ENCODE results near the gene MS4A12. TPM values are rescaled to one million over a fixed set of nuclear protein-coding genes. Genes with fewer than 3 reads are reported as not detected.

MS4A12 gene
- total RNA-seq, 1 experiment from 2014 or later, result not detected

GRCh38 chr11:60457576-60457975 is 35.0 kb upstream of the MS4A12 start:
- ChIA-PET POLR2A (no interaction called here), CTCF (interaction anchor here (1.3 kb wide), 1 partner anchor 112 kb away, joined by 3 read pairs; no protein-coding TSS in a partner anchor)
- Mint-ChIP-seq H3K4me1 (peaks cover 2% of the 10 kb centered on the region; the same call in 1 of the 2 replicates), H3K36me3 (no peaks in the 10 kb centered on the region), H3K9me3 (no peaks in the 10 kb centered on the region), H3K4me3 (no peak overlapping the region), H3K27ac (no peak overlapping the region), H3K27me3 (ENCODE audit: low read depth) (no peaks in the 10 kb centered on the region; the same call in 1 of the 2 replicates)
- DNase-seq (ENCODE audit: low spot score), result no peak
- TF ChIP-seq CREM (CRISPR knock-in tag; IDR thresholded peaks at IDR 0.05) (no peak), STAT6 (CRISPR knock-in tag; conservative IDR thresholded peaks at IDR 0.05; ENCODE audit: low read depth) (no peak), RELA (CRISPR knock-in tag; IDR thresholded peaks at IDR 0.05; ENCODE audit: borderline replicate concordance) (no peak), HMGXB4 (CRISPR knock-in tag; IDR thresholded peaks at IDR 0.05) (no peak)
- TF ChIP-seq, protein P1, sequence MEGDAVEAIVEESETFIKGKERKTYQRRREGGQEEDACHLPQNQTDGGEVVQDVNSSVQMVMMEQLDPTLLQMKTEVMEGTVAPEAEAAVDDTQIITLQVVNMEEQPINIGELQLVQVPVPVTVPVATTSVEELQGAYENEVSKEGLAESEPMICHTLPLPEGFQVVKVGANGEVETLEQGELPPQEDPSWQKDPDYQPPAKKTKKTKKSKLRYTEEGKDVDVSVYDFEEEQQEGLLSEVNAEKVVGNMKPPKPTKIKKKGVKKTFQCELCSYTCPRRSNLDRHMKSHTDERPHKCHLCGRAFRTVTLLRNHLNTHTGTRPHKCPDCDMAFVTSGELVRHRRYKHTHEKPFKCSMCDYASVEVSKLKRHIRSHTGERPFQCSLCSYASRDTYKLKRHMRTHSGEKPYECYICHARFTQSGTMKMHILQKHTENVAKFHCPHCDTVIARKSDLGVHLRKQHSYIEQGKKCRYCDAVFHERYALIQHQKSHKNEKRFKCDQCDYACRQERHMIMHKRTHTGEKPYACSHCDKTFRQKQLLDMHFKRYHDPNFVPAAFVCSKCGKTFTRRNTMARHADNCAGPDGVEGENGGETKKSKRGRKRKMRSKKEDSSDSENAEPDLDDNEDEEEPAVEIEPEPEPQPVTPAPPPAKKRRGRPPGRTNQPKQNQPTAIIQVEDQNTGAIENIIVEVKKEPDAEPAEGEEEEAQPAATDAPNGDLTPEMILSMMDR (IDR thresholded peaks at IDR 0.05), result no peak
- TF ChIP-seq, protein P2, sequence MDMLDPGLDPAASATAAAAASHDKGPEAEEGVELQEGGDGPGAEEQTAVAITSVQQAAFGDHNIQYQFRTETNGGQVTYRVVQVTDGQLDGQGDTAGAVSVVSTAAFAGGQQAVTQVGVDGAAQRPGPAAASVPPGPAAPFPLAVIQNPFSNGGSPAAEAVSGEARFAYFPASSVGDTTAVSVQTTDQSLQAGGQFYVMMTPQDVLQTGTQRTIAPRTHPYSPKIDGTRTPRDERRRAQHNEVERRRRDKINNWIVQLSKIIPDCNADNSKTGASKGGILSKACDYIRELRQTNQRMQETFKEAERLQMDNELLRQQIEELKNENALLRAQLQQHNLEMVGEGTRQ (CRISPR knock-in tag; IDR thresholded peaks at IDR 0.05), result no peak
- no peak for ATAC-seq

DNA sequence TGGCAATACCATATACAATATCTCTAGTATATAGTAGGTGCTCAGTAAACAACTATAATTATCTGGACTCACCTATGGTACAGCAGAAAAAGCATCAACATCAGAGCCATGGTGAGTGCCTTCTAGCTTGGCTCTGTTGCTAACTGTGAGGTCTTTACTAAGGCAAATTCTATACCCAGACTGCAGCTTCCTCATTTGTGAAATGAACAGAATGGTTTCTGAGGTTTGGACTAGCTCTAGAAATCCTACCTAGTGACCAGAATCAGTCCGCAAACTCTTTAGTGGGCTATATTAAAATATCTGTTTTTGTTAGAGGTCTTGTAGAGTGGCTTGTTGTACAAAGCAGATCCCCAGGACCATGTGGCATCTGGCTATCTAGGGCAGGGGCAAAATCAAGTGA is 33.2 kb upstream of the MS4A12 start:
- ATAC-seq, result no peak
- TF ChIP-seq ESRRA (CRISPR knock-in tag; IDR thresholded peaks at IDR 0.05; ENCODE audit: borderline replicate concordance) (no peak), EMX1 (CRISPR knock-in tag; IDR thresholded peaks at IDR 0.05) (no peak), JUN (CRISPR knock-in tag; IDR thresholded peaks at IDR 0.05) (no peak), ETV6 (CRISPR knock-in tag; IDR thresholded peaks at IDR 0.05) (no peak), ZNF425 (CRISPR knock-in tag; conservative IDR thresholded peaks at IDR 0.05) (no peak), RORB (CRISPR knock-in tag; IDR thresholded peaks at IDR 0.05) (no peak), GABPB1 (CRISPR knock-in tag; IDR thresholded peaks at IDR 0.05) (no peak), MXD4 (CRISPR knock-in tag; IDR thresholded peaks at IDR 0.05; ENCODE audit: borderline replicate concordance) (no peak), NR1H2 (CRISPR knock-in tag; IDR thresholded peaks at IDR 0.05) (no peak), NR3C1 (CRISPR knock-in tag; conservative IDR thresholded peaks at IDR 0.05; ENCODE audit: low read depth) (no peak), IRF2 (CRISPR knock-in tag; IDR thresholded peaks at IDR 0.05; ENCODE audit: borderline replicate concordance, low read depth) (no peak), NFATC4 (CRISPR knock-in tag; IDR thresholded peaks at IDR 0.05) (no peak), FOXP1 (CRISPR knock-in tag; IDR thresholded peaks at IDR 0.05; ENCODE audit: borderline replicate concordance) (no peak), ZNF219 (CRISPR knock-in tag; IDR thresholded peaks at IDR 0.05; ENCODE audit: borderline replicate concordance) (no peak), ZSCAN18 (CRISPR knock-in tag; IDR thresholded peaks at IDR 0.05) (no peak)
- TF ChIP-seq, protein P3, sequence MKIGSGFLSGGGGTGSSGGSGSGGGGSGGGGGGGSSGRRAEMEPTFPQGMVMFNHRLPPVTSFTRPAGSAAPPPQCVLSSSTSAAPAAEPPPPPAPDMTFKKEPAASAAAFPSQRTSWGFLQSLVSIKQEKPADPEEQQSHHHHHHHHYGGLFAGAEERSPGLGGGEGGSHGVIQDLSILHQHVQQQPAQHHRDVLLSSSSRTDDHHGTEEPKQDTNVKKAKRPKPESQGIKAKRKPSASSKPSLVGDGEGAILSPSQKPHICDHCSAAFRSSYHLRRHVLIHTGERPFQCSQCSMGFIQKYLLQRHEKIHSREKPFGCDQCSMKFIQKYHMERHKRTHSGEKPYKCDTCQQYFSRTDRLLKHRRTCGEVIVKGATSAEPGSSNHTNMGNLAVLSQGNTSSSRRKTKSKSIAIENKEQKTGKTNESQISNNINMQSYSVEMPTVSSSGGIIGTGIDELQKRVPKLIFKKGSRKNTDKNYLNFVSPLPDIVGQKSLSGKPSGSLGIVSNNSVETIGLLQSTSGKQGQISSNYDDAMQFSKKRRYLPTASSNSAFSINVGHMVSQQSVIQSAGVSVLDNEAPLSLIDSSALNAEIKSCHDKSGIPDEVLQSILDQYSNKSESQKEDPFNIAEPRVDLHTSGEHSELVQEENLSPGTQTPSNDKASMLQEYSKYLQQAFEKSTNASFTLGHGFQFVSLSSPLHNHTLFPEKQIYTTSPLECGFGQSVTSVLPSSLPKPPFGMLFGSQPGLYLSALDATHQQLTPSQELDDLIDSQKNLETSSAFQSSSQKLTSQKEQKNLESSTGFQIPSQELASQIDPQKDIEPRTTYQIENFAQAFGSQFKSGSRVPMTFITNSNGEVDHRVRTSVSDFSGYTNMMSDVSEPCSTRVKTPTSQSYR (CRISPR knock-in tag; IDR thresholded peaks at IDR 0.05), result no peak

More for the DNA sequence above, 33.2 kb upstream of the MS4A12 start:
- Mint-ChIP-seq H3K9me3 (no peaks in the 10 kb centered on the region), H3K4me1 (peaks cover 2% of the 10 kb centered on the region; the same call in 1 of the 2 replicates), H3K36me3 (no peaks in the 10 kb centered on the region), H3K4me3 (no peak overlapping the region), H3K27ac (no peak overlapping the region), H3K27me3 (ENCODE audit: low read depth) (no peaks in the 10 kb centered on the region; the same call in 1 of the 2 replicates)
- ChIA-PET CTCF (no interaction called here), POLR2A (no interaction called here)
- no peak for DNase-seq (ENCODE audit: low spot score)
